WTC11 (cell line): ENCODE measurements around the gene CHRM5.
A peak's percentile ranks its signal among the peaks of the same experiment; 100 is the strongest.

Experiments
- NFYB ChIP-seq: sonication (generic); formaldehyde crosslinking; conservative IDR thresholded peaks from 2 replicates; pipeline ENCODE4 v1.8.0; 2022; ENCODE audit warnings: low read depth, missing genetic modification reagents
- SMAD4 ChIP-seq: sonication (generic); formaldehyde crosslinking; IDR thresholded peaks from 2 replicates; pipeline ENCODE4 v1.8.0; 2022; ENCODE audit warnings: mild to moderate bottlenecking, missing genetic modification reagents
- TEAD4 ChIP-seq: sonication (generic); formaldehyde crosslinking; IDR thresholded peaks from 2 replicates; pipeline ENCODE4 v1.8.0; 2022; ENCODE audit warnings: mild to moderate bottlenecking, missing genetic modification reagents
- ZNF121 ChIP-seq: sonication (generic); formaldehyde crosslinking; IDR thresholded peaks from 2 replicates; pipeline ENCODE4 v1.8.0; 2023; ENCODE audit warnings: missing genetic modification reagents
- ZNF138 ChIP-seq: sonication (generic); formaldehyde crosslinking; conservative IDR thresholded peaks from 2 replicates; pipeline ENCODE4 v1.8.1; 2022; ENCODE audit warnings: mild to moderate bottlenecking, moderate library complexity, missing genetic modification reagents
- TF ChIP-seq, protein P1 (sequence below): sonication (generic); formaldehyde crosslinking; IDR thresholded peaks from 2 replicates; pipeline ENCODE4 v1.8.1; 2022; ENCODE audit warnings: mild to moderate bottlenecking, missing genetic modification reagents, moderate library complexity, borderline replicate concordance
- TF ChIP-seq, protein P2 (sequence below): fragments of 200-600 bp; IDR thresholded peaks from 2 replicates; pipeline ENCODE4 v1.8.0; 2022; ENCODE audit warnings: antibody characterized with exemption
- TF ChIP-seq, protein P3 (sequence below): sonication (generic); formaldehyde crosslinking; conservative IDR thresholded peaks from 2 replicates; pipeline ENCODE4 v1.8.1; 2022; ENCODE audit warnings: mild to moderate bottlenecking, missing genetic modification reagents

DNA sequence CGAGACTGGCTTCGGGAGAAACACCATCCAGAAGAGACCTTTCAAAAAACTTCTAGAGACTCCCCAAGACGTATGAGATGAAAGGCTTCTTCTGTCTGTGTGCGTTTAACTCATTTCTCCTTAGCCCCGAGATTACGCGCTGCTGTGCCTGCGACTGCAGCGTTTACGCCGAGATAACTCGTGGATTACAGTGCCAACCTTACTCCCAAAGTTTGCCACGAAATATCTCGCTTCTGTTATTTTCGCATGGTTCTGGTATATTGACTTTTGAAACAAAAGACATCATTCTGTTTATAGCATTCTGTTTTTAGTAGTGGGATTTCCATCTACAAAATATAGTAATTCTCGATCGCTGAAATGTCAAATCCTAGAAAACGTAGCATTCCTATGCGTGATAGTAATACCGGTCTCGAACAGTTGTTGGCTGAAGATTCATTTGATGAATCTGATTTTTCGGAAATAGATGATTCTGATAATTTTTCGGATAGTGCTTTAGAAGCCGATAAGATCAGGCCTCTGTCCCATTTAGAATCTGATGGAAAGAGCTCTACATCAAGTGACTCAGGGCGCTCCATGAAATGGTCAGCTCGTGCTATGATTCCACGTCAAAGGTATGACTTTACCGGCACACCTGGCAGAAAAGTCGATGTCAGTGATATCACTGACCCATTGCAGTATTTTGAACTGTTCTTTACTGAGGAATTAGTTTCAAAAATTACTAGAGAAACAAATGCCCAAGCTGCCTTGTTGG is 134.1 kb downstream of the CHRM5 start:
- TF ChIP-seq NFYB (CRISPR knock-in tag) (peak; percentile 16; the same call in 1 of the 2 replicates), ZNF138 (CRISPR knock-in tag) (no peak), TEAD4 (CRISPR knock-in tag) (no peak), ZNF121 (no peak), SMAD4 (CRISPR knock-in tag) (no peak)
- TF ChIP-seq, protein P1, sequence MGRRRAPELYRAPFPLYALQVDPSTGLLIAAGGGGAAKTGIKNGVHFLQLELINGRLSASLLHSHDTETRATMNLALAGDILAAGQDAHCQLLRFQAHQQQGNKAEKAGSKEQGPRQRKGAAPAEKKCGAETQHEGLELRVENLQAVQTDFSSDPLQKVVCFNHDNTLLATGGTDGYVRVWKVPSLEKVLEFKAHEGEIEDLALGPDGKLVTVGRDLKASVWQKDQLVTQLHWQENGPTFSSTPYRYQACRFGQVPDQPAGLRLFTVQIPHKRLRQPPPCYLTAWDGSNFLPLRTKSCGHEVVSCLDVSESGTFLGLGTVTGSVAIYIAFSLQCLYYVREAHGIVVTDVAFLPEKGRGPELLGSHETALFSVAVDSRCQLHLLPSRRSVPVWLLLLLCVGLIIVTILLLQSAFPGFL (CRISPR knock-in tag), result no peak
- TF ChIP-seq, protein P2, sequence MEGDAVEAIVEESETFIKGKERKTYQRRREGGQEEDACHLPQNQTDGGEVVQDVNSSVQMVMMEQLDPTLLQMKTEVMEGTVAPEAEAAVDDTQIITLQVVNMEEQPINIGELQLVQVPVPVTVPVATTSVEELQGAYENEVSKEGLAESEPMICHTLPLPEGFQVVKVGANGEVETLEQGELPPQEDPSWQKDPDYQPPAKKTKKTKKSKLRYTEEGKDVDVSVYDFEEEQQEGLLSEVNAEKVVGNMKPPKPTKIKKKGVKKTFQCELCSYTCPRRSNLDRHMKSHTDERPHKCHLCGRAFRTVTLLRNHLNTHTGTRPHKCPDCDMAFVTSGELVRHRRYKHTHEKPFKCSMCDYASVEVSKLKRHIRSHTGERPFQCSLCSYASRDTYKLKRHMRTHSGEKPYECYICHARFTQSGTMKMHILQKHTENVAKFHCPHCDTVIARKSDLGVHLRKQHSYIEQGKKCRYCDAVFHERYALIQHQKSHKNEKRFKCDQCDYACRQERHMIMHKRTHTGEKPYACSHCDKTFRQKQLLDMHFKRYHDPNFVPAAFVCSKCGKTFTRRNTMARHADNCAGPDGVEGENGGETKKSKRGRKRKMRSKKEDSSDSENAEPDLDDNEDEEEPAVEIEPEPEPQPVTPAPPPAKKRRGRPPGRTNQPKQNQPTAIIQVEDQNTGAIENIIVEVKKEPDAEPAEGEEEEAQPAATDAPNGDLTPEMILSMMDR, result no peak
- TF ChIP-seq, protein P3, sequence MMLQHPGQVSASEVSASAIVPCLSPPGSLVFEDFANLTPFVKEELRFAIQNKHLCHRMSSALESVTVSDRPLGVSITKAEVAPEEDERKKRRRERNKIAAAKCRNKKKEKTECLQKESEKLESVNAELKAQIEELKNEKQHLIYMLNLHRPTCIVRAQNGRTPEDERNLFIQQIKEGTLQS, result no peak
